Common myeloid progenitor, CD34-positive (primary cell): Measurements from ENCODE around the gene TECPR2.
"Not testable (repeated sequence)": the region's sequence is repeated elsewhere in the genome, so short reads cannot be mapped to it uniquely, and the experiment has no call there.

Source experiments
- CTCF ChIA-PET: fragments of 350-600 bp; sonication (Branson Sonifier 250); formaldehyde crosslinking; loops from one replicate; lab custom pipeline; 2021; ENCODE audit warnings: antibody characterized with exemption; lab: Charles Lee
- POLR2A ChIA-PET: fragments of 350-600 bp; sonication (Branson Sonifier 250); formaldehyde crosslinking; loops from one replicate; lab custom pipeline; 2021; ENCODE audit warnings: antibody characterized with exemption; lab: Charles Lee
- DNase-seq, 3 donors: peaks; one replicate each; pipeline versions ENCODE4 v3.0.0 to v3.0.0-alpha.2; 2013
- H3K27ac ChIP-seq, 2 experiments: 1 replicate in 1 of 2; 2 replicates in 1 of 2; pipeline ENCODE4 v1.7.0; 2013; ENCODE audit warnings: inconsistent platforms in 2 of 2, low read length in 2 of 2, mild to moderate bottlenecking in 2 of 2, low read depth in 1 of 2, moderate library complexity in 1 of 2; ENCODE audit not compliant: severe bottlenecking in 2 of 2, insufficient read depth in 1 of 2, poor library complexity in 1 of 2
- H3K27me3 ChIP-seq, 5 experiments: replicated peaks in 2 of 5; 1 replicate in 3 of 5; 2 replicates in 2 of 5; pipeline versions ENCODE4 v1.6.1 to v1.7.0; 2013; ENCODE audit warnings: low read length in 4 of 5, mild to moderate bottlenecking in 2 of 5, moderate library complexity in 2 of 5, inconsistent platforms in 1 of 5; ENCODE audit not compliant: insufficient read depth in 5 of 5, control insufficient read depth in 4 of 5
- H3K36me3 ChIP-seq, 4 experiments: 1 replicate in 2 of 4; 2 replicates in 2 of 4; pipeline versions ENCODE4 v1.6.1 to v1.7.0; 2013; ENCODE audit warnings: low read length in 3 of 4, control low read depth in 1 of 4, mild to moderate bottlenecking in 1 of 4; ENCODE audit not compliant: control insufficient read depth in 4 of 4, insufficient read depth in 4 of 4
- H3K4me1 ChIP-seq, 4 experiments: 1 replicate in 3 of 4; 2 replicates in 1 of 4; pipeline versions ENCODE4 v1.6.1 to v1.7.1; 2013; ENCODE audit warnings: low read length in 3 of 4, mild to moderate bottlenecking in 3 of 4, control low read depth in 1 of 4, inconsistent platforms in 1 of 4, moderate library complexity in 1 of 4; ENCODE audit not compliant: control insufficient read depth in 4 of 4, insufficient read depth in 4 of 4; ENCODE audit errors: control extremely low read depth in 1 of 4
- H3K4me3 ChIP-seq, 7 experiments: 1 replicate in 4 of 7; 2 replicates in 3 of 7; pipeline versions ENCODE4 v1.5.1 to v1.7.0; 2013; ENCODE audit warnings: mild to moderate bottlenecking in 7 of 7, low read length in 6 of 7, moderate library complexity in 6 of 7, inconsistent platforms in 2 of 7, low read depth in 2 of 7, control low read depth in 1 of 7; ENCODE audit not compliant: insufficient read depth in 4 of 7, control insufficient read depth in 1 of 7; ENCODE audit errors: extremely low read depth in 1 of 7
- H3K9me3 ChIP-seq, 5 experiments: 1 replicate in 4 of 5; 2 replicates in 1 of 5; pipeline versions ENCODE4 v1.6.1 to v1.7.1; 2013; ENCODE audit warnings: low read length in 4 of 5, mild to moderate bottlenecking in 2 of 5, inconsistent platforms in 1 of 5, low read depth in 1 of 5, moderate library complexity in 1 of 5; ENCODE audit not compliant: control insufficient read depth in 4 of 5, insufficient read depth in 2 of 5; ENCODE audit errors: control extremely low read depth in 1 of 5
- WGBS: methylation state at CpG from one replicate; pipeline ENCODE4 v1.1.5; 2013; ENCODE audit not compliant: insufficient coverage; 5-methylcytosine and 5-hydroxymethylcytosine counted together

Gene TECPR2

DNA sequence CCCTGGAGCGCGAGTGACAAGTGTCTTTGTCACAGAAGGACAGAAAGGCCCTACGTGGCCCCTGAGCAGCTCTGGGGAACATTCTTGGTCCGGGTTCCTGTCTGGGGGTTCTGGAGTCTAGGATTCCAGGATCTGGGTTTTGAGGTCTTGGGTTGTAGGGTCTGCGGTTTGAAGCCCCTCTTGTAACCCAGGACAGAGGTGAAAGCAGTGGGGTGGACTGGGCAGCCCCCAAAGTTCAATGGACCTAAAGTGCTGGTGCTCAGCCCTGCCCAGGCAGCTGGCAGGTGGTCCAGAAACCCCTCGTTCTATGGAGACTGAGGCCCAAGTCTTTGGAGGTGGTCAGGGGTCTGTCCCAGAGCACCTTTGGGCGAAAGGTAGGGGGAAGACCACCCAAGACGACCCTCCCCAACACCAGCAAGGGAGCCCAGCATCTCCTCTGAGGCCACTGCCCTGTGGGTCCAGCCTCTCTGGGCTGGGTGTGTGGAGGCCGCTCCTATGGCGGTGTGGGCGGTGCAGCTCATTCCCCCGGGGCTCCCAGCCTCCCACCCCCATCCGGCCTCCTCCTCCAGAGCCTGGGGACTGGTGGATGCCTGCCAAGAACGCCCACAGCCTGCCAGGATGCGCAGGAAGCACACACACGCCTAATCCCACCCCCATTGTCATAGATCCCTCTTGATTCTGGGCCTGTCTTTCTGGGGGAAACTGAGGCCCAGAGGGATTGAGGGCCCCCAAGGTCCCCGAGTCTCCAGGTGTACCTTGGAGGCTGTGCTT is 177.0 kb downstream of the TECPR2 start:
- CTCF ChIA-PET, result interaction anchor here (2.4 to 3.0 kb wide), 2 partner anchors 15 to 16 kb away, joined by 9 to 10 read pairs; no protein-coding TSS in a partner anchor
- no peak overlapping the region for H3K27ac ChIP-seq

GRCh38 chr14:102540315-102541028 is 177.7 kb downstream of the TECPR2 start:
- DNase-seq, result no peak
- Histone ChIP-seq H3K27me3 (peaks cover 0 to 27% (median 10%) of the 10 kb centered on the region in 5 experiments), H3K4me1 (peaks cover 0 to 30% (median 22%) of the 10 kb centered on the region in 4 experiments), H3K9me3 (no peaks in the 10 kb centered on the region), H3K36me3 (no peaks in the 10 kb centered on the region), H3K4me3 (no peak overlapping the region), H3K27ac (no peak overlapping the region)
- POLR2A ChIA-PET, result no interaction called here
- 82% methylated on average over 14 of the region's 29 CpGs for WGBS
- CTCF ChIA-PET, result interaction anchor here (2.4 kb wide), 1 partner anchor 16 kb away, joined by 9 read pairs; no protein-coding TSS in a partner anchor

More for the DNA sequence above, 177.0 kb downstream of the TECPR2 start:
- Histone ChIP-seq H3K4me1 (peaks cover 0 to 25% (median 18%) of the 10 kb centered on the region in 4 experiments), H3K27me3 (peaks cover 0 to 20% (median 5%) of the 10 kb centered on the region in 5 experiments), H3K9me3 (no peaks in the 10 kb centered on the region), H3K4me3 (no peak overlapping the region), H3K36me3 (no peaks in the 10 kb centered on the region)
- WGBS, result 57% methylated on average over 11 of the region's 17 CpGs
- no peak for DNase-seq
- POLR2A ChIA-PET, result no interaction called here

DNA sequence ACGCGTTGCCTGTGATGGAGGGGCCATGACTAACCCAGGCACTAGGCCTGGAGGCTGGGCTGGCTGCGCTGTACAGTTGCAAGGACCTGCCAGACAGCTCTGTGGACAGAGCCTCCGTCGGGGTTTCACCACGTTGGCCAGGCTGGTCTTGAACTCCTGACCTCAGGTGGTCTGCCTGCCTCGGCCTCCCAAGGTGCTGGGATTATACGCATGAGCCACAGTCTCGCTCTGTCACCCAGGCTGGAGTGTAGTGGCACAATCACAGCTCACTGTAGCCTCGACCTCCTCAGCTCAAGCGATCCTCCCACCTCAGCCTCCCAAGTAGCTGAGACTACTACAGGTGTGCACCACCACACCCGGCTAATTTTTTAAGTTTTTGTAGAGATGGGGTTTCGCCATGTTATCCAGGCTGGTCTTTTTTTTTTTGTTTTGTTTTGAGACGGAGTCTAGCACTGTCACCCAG is 178.3 kb downstream of the TECPR2 start:
- H3K9me3 ChIP-seq, POLR2A ChIA-PET, H3K36me3 ChIP-seq, H3K27ac ChIP-seq, DNase-seq, H3K4me3 ChIP-seq: not testable (repeated sequence)
- Histone ChIP-seq H3K27me3 (peaks cover 0 to 33% (median 15%) of the 10 kb centered on the region in 5 experiments), H3K4me1 (peaks cover 0 to 32% (median 22%) of the 10 kb centered on the region in 4 experiments)
- CTCF ChIA-PET, result interaction anchor here (1.1 to 2.4 kb wide), 2 partner anchors 16 to 31 kb away, joined by 3 to 9 read pairs; no protein-coding TSS in a partner anchor
- WGBS, result 95% methylated on average over 10 of the region's 14 CpGs

GRCh38 chr14:102541771-102542170 is 179.0 kb downstream of the TECPR2 start:
- Histone ChIP-seq H3K9me3 (no peaks in the 10 kb centered on the region), H3K4me1 (peaks cover 0 to 32% (median 22%) of the 10 kb centered on the region in 4 experiments), H3K36me3 (no peaks in the 10 kb centered on the region), H3K4me3 (no peak overlapping the region), H3K27me3 (peaks cover 0 to 38% (median 16%) of the 10 kb centered on the region in 5 experiments), H3K27ac (no peak overlapping the region)
- POLR2A ChIA-PET, result no interaction called here
- no peak for DNase-seq
- WGBS, result 86% methylated on average over 7 of the region's 10 CpGs
- CTCF ChIA-PET, result interaction anchor here (1.1 to 2.4 kb wide), 2 partner anchors 17 to 31 kb away, joined by 3 to 9 read pairs; no protein-coding TSS in a partner anchor

- H3K9me3 ChIP-seq, result peaks cover 0 to 4% (median 0%) of the 10 kb centered on the region in 5 experiments
- no peaks in the 10 kb centered on the region for H3K36me3 ChIP-seq
- no peak for DNase-seq
- WGBS, result 16% methylated on average over 26 of the region's 43 CpGs
- POLR2A ChIA-PET, result no interaction called here
- peaks cover 0 to 40% (median 16%) of the 10 kb centered on the region in 5 experiments for H3K27me3 ChIP-seq
- peak overlapping the region in 1 of 7 experiments; percentile 43 for H3K4me3 ChIP-seq
- H3K4me1 ChIP-seq, result peaks cover 0 to 19% (median 10%) of the 10 kb centered on the region in 4 experiments
- H3K27ac ChIP-seq, result no peak overlapping the region
- CTCF ChIA-PET, result no interaction called here
Observed at GRCh38 chr14:102544046-102544746, 181.5 kb downstream of the TECPR2 start.

- peak overlapping the region in 3 of 7 experiments; percentile 43 to 57 (median 45) for H3K4me3 ChIP-seq
- DNase-seq, result peak in 2 of 3 donors; percentile 19 to 42
- CTCF ChIA-PET, result no interaction called here
Observed at GRCh38 chr14:102544747-102545460, 182.2 kb downstream of the TECPR2 start.

More at GRCh38 chr14:102544747-102545460, 182.2 kb downstream of the TECPR2 start:
- H3K9me3 ChIP-seq, result peaks cover 0 to 4% (median 0%) of the 10 kb centered on the region in 5 experiments
- H3K36me3 ChIP-seq, result no peaks in the 10 kb centered on the region
- H3K27me3 ChIP-seq, result peaks cover 0 to 40% (median 16%) of the 10 kb centered on the region in 5 experiments
- H3K27ac ChIP-seq, result no peak overlapping the region
- peaks cover 0 to 15% (median 7%) of the 10 kb centered on the region in 4 experiments for H3K4me1 ChIP-seq
- WGBS, result 6% methylated on average over 37 of the region's 66 CpGs
- POLR2A ChIA-PET, result no interaction called here
